Osteocyte (in vitro differentiated cells): ENCODE results near the gene CADPS. TPM values are rescaled to one million over a fixed set of nuclear protein-coding genes. Genes with fewer than 3 reads are reported as not detected.

ENCODE experiments used
- DNase-seq: peaks from one replicate; pipeline ENCODE4 v3.0.0; 2021; ENCODE audit warnings: mixed read lengths; ENCODE audit not compliant: unreplicated experiment; ENCODE audit errors: extremely low spot score
- H3K27ac Mint-ChIP-seq: one replicate; pipeline ENCODE4 v1.8.0; 2021; ENCODE audit warnings: mild to moderate bottlenecking, mixed read lengths; ENCODE audit not compliant: unreplicated experiment
- H3K27me3 Mint-ChIP-seq: one replicate; pipeline ENCODE4 v1.8.0; 2021; ENCODE audit warnings: mixed read lengths; ENCODE audit not compliant: unreplicated experiment
- H3K36me3 Mint-ChIP-seq: one replicate; pipeline ENCODE4 v1.8.0; 2021; ENCODE audit warnings: mixed read lengths; ENCODE audit not compliant: unreplicated experiment
- H3K4me1 Mint-ChIP-seq: one replicate; pipeline ENCODE4 v1.8.0; 2021; ENCODE audit warnings: mixed read lengths; ENCODE audit not compliant: unreplicated experiment
- H3K4me3 Mint-ChIP-seq: one replicate; pipeline ENCODE4 v1.8.0; 2021; ENCODE audit warnings: mild to moderate bottlenecking, moderate library complexity, mixed read lengths; ENCODE audit not compliant: unreplicated experiment
- H3K9me3 Mint-ChIP-seq: one replicate; pipeline ENCODE4 v1.8.0; 2021; ENCODE audit warnings: mixed read lengths; ENCODE audit not compliant: unreplicated experiment
- total RNA-seq: library from RNA; stranded (reverse); gene quantifications from 2 replicates; pipeline ENCODE4 v1.2.1, GENCODE V29; 2021
- TF ChIP-seq, protein P1 (sequence below): fragments of 200-600 bp; sonication (generic); IDR thresholded peaks from 2 replicates; pipeline ENCODE4 v1.5.0; 2021; ENCODE audit warnings: antibody characterized with exemption, mild to moderate bottlenecking, moderate library complexity

The CADPS gene
- total RNA-seq, 1 donor from 2014 or later: not detected

DNA sequence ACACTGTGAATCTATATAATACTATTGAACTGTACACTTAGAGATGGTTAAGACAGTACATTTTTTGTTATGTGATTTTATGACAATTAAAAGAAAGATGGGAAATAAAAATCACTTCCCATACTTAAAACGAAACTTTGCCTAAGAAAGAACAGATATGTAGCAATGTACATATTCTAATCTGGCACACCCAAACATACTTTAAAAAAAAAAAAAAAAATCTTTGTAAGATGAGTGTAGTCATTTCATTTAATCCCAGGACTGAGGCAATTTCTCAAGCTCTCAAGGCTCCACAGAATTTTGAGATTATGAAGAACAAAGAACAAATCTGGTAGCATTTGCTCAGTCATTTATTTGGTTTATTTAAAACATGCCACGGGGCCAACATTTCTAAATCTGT is 461.5 kb downstream of the CADPS start:
- TF ChIP-seq, protein P1, sequence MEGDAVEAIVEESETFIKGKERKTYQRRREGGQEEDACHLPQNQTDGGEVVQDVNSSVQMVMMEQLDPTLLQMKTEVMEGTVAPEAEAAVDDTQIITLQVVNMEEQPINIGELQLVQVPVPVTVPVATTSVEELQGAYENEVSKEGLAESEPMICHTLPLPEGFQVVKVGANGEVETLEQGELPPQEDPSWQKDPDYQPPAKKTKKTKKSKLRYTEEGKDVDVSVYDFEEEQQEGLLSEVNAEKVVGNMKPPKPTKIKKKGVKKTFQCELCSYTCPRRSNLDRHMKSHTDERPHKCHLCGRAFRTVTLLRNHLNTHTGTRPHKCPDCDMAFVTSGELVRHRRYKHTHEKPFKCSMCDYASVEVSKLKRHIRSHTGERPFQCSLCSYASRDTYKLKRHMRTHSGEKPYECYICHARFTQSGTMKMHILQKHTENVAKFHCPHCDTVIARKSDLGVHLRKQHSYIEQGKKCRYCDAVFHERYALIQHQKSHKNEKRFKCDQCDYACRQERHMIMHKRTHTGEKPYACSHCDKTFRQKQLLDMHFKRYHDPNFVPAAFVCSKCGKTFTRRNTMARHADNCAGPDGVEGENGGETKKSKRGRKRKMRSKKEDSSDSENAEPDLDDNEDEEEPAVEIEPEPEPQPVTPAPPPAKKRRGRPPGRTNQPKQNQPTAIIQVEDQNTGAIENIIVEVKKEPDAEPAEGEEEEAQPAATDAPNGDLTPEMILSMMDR: no peak
- Mint-ChIP-seq H3K36me3 (no peaks in the 10 kb centered on the region), H3K27me3 (peaks cover 38% of the 10 kb centered on the region), H3K27ac (no peak overlapping the region), H3K4me3 (no peak overlapping the region), H3K9me3 (no peaks in the 10 kb centered on the region), H3K4me1 (peaks cover 3% of the 10 kb centered on the region)
- DNase-seq: no peak

DNA sequence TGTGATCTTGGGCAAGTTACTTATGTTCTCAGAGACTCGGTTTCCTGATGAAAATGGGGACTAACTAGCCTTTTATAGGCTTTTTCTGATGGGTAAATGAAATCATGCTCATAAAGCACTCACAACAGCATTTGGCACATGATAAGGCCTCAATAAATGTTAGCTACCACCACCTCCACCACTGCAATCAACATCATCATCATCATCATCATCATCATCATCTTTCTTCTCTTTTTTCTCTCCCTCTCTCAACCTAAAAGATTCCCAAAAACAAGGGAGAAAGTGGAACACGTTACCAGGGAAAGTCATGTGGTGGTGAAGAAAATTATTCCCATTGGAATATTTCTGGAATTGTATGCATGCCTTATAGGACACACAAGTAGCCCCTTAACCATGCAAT is 468.3 kb downstream of the CADPS start:
- Mint-ChIP-seq H3K27ac (no peak overlapping the region), H3K4me1 (no peaks in the 10 kb centered on the region), H3K36me3 (no peaks in the 10 kb centered on the region), H3K9me3 (no peaks in the 10 kb centered on the region), H3K4me3 (no peak overlapping the region), H3K27me3 (peaks cover 44% of the 10 kb centered on the region)
- DNase-seq: no peak
- TF ChIP-seq, protein P1: no peak

DNA sequence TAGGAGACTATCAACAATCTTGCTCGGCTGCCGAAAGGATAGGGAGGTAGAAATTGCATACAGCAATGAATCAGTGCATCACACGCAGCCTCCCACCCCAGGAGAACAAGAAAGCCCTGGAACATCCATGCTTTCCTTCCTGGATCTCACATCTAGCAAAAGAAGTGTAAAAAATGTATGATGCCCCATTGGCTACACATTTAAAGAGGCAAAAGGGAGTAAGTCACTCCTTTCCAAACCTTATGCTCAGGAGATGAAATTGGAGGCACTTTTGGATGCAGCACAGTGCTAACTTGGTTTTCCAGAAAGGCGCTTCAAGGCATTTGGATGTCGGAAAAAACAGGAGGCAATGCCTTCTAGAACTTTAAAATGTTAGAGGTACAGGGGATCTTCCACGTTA is 469.6 kb downstream of the CADPS start:
- no peaks in the 10 kb centered on the region for H3K4me1 Mint-ChIP-seq
- H3K27me3 Mint-ChIP-seq: peaks cover 50% of the 10 kb centered on the region
- H3K27ac Mint-ChIP-seq: no peak overlapping the region
- no peaks in the 10 kb centered on the region for H3K9me3 Mint-ChIP-seq
- H3K36me3 Mint-ChIP-seq: no peaks in the 10 kb centered on the region
- H3K4me3 Mint-ChIP-seq: no peak overlapping the region
- TF ChIP-seq, protein P1: no peak
- DNase-seq: no peak

DNA sequence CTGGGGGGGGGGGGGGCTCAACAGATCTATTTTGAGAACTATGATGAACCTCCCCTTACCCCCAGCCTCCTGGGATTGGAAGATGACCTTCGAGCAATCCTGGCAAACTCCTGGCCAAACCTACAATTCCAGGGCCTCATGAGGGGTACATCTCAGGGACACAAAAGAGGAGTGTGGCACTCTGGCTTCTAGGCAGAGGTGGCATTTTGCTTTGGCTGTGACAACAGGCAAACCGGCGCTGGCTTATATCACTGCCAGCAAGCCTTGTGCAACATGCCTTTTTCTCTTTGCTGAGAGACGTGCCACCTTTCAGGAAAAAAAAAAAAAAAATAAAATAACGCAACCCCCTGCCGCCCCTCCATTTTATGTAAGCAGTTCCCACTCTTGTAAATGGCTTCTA is 470.1 kb downstream of the CADPS start:
- Mint-ChIP-seq H3K27me3 (peaks cover 50% of the 10 kb centered on the region), H3K4me1 (no peaks in the 10 kb centered on the region), H3K36me3 (no peaks in the 10 kb centered on the region), H3K9me3 (no peaks in the 10 kb centered on the region), H3K27ac (no peak overlapping the region), H3K4me3 (no peak overlapping the region)
- TF ChIP-seq, protein P1: no peak
- no peak for DNase-seq

DNA sequence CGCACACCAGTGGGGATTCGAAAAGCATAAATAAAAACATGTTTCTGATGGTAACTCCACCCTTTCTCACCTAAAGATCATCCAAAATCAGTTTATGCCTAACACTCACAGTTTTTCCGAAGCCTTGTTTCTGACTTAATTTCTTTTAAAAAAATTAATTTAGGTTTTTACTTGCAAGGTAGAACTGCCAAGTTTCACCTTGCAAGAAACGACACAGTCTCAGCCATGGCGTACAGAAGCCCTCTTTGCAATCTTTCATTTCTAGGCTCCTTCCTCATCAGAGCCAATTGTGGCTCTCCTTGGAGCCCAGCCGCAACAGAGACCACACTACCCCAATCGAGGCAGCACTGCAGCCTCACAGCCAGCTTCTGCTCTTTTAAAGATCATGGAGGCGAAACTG is 470.9 kb downstream of the CADPS start:
- Mint-ChIP-seq H3K27me3 (peaks cover 49% of the 10 kb centered on the region), H3K27ac (no peak overlapping the region), H3K9me3 (no peaks in the 10 kb centered on the region), H3K4me3 (no peak overlapping the region), H3K36me3 (no peaks in the 10 kb centered on the region), H3K4me1 (no peaks in the 10 kb centered on the region)
- no peak for DNase-seq
- TF ChIP-seq, protein P1: no peak
